ENCODE data around the gene MXRA7.
"Not testable (repeated sequence)": the region's sequence is repeated elsewhere in the genome, so short reads cannot be mapped to it uniquely, and the experiment has no call there.

Gene MXRA7

GRCh38 chr17:76710863-76711611 lies at the start of gene MXRA7:
Gene MXRA7 (minus strand): TSS chr17:76710965. CDS start chr17:76710946, 19 bp downstream.
- DNase-seq: no peak

GRCh38 chr17:76758570-76758969 lies 47.8 kb upstream of the MXRA7 start:
- DNase-seq: no peak

GRCh38 chr17:76757256-76757655 lies 46.5 kb upstream of the MXRA7 start:
- no peak for DNase-seq

- DNase-seq: no peak
These were observed 44.5 kb upstream of the MXRA7 start for GRCh38 chr17:76755285-76755684.

GRCh38 chr17:76753061-76753961 lies 42.5 kb upstream of the MXRA7 start:
- DNase-seq: no peak

- no peak for DNase-seq
These were observed 41.2 kb upstream of the MXRA7 start for GRCh38 chr17:76752006-76752405.

- DNase-seq: no peak
These were observed 40.7 kb upstream of the MXRA7 start for GRCh38 chr17:76751416-76751993.

GRCh38 chr17:76748657-76749056 lies 37.9 kb upstream of the MXRA7 start:
- DNase-seq: no peak

- no peak for DNase-seq
These were observed 37.1 kb upstream of the MXRA7 start for GRCh38 chr17:76747716-76748363.

GRCh38 chr17:76745785-76746184 lies 35.0 kb upstream of the MXRA7 start:
- not testable (repeated sequence) for DNase-seq

- DNase-seq: no peak
These were observed 34.0 kb upstream of the MXRA7 start for GRCh38 chr17:76744747-76745146.

GRCh38 chr17:76742958-76743357 lies 32.2 kb upstream of the MXRA7 start:
- DNase-seq: no peak

GRCh38 chr17:76740329-76741118 lies 29.8 kb upstream of the MXRA7 start:
- peak; percentile 36 for DNase-seq

- not testable (repeated sequence) for DNase-seq
These were observed 28.9 kb upstream of the MXRA7 start for GRCh38 chr17:76739568-76740115.

- no peak for DNase-seq
These were observed 27.7 kb upstream of the MXRA7 start for GRCh38 chr17:76738468-76738850.

- peak; percentile 84 for DNase-seq
These were observed 27.1 kb upstream of the MXRA7 start, which contains the start of gene MFSD11 for GRCh38 chr17:76737676-76738467. Gene MFSD11 (plus strand): TSS chr17:76738119. CDS start chr17:76738353, 234 bp downstream.

- peak; percentile 99 for DNase-seq
These were observed 26.4 kb upstream of the MXRA7 start, which contains the start of gene SRSF2 for GRCh38 chr17:76737082-76737675. Gene SRSF2 (minus strand): TSS chr17:76737331. CDS start chr17:76737160, 171 bp downstream.

- DNase-seq: no peak
These were observed 25.8 kb upstream of the MXRA7 start for GRCh38 chr17:76736349-76737081.

- no peak for DNase-seq
These were observed 25.0 kb upstream of the MXRA7 start for GRCh38 chr17:76735586-76736348.

Measured in NCI-H2081 treated with DMSO at 0.1 percent for 48 hours (cell line).